Liver (tissue), 9 donors: ENCODE results near the gene ABCC3. TPM values are rescaled to one million over a fixed set of nuclear protein-coding genes. Genes with fewer than 3 reads are reported as not detected.
"Not testable (repeated sequence)": the region's sequence is repeated elsewhere in the genome, so short reads cannot be mapped to it uniquely, and the experiment has no call there.

Experiments
- DNase-seq: peaks from one replicate; pipeline ENCODE4 v3.0.0-alpha.2; 2017; ENCODE audit warnings: low spot score
- H3K27ac ChIP-seq, 2 donors: one replicate each; pipeline ENCODE4 v1.7.0; 2013; ENCODE audit warnings: inconsistent platforms in 2 of 2, low read length in 2 of 2, control low read depth in 1 of 2, low read depth in 1 of 2, mild to moderate bottlenecking in 1 of 2
- H3K27me3 ChIP-seq, 4 donors: one replicate each; pipeline versions ENCODE4 v1.6.1 to v1.7.0; 2013; ENCODE audit warnings: low read length in 3 of 4, inconsistent platforms in 1 of 4, mild to moderate bottlenecking in 1 of 4, moderate library complexity in 1 of 4; ENCODE audit not compliant: control insufficient read depth in 4 of 4, insufficient read depth in 4 of 4
- H3K36me3 ChIP-seq, 4 donors: one replicate each; pipeline versions ENCODE4 v1.6.1 to v1.7.0; 2013; ENCODE audit warnings: low read length in 3 of 4, mild to moderate bottlenecking in 3 of 4, low read depth in 1 of 4, moderate library complexity in 1 of 4; ENCODE audit not compliant: control insufficient read depth in 4 of 4, insufficient read depth in 3 of 4
- H3K4me1 ChIP-seq, 4 donors: one replicate each; pipeline versions ENCODE4 v1.6.1 to v1.7.0; 2013; ENCODE audit warnings: low read length in 3 of 4, mild to moderate bottlenecking in 3 of 4, moderate library complexity in 1 of 4; ENCODE audit not compliant: control insufficient read depth in 4 of 4, insufficient read depth in 4 of 4
- H3K4me3 ChIP-seq, 3 donors: one replicate each; pipeline versions ENCODE4 v1.6.1 to v1.7.0; 2013; ENCODE audit warnings: low read length in 3 of 3, control low read depth in 1 of 3, low read depth in 1 of 3, mild to moderate bottlenecking in 1 of 3
- H3K9ac ChIP-seq, 2 donors: one replicate each; pipeline ENCODE4 v1.7.0; 2013; ENCODE audit warnings: low read length in 2 of 2, mild to moderate bottlenecking in 2 of 2, moderate library complexity in 2 of 2, control low read depth in 1 of 2, low read depth in 1 of 2
- H3K9me3 ChIP-seq, 4 donors: one replicate each; pipeline versions ENCODE4 v1.6.1 to v1.7.0; 2013; ENCODE audit warnings: low read length in 3 of 4; ENCODE audit not compliant: control insufficient read depth in 4 of 4
- EGR1 ChIP-seq, 2 donors: IDR thresholded peaks; 2 replicates each; pipeline ENCODE4 v1.6.1; 2016 to 2018; ENCODE audit warnings: antibody characterized with exemption in 2 of 2, low read depth in 2 of 2
- FOXA1 ChIP-seq: IDR thresholded peaks from 2 replicates; pipeline ENCODE4 v1.6.1; 2016; ENCODE audit warnings: antibody characterized with exemption
- FOXA2 ChIP-seq: IDR thresholded peaks from 2 replicates; pipeline ENCODE4 v1.6.1; 2016; ENCODE audit warnings: antibody characterized with exemption
- GABPA ChIP-seq, 2 donors: IDR thresholded peaks in 1 of 2; conservative IDR thresholded peaks in 1 of 2; 2 replicates each; pipeline ENCODE4 v1.6.1; 2016; ENCODE audit warnings: antibody characterized with exemption in 2 of 2, mild to moderate bottlenecking in 1 of 2, moderate library complexity in 1 of 2
- HNF4A ChIP-seq, 2 donors: conservative IDR thresholded peaks; 2 replicates each; pipeline ENCODE4 v1.6.1; 2016; ENCODE audit warnings: antibody characterized with exemption in 2 of 2, mild to moderate bottlenecking in 2 of 2
- HNF4G ChIP-seq: IDR thresholded peaks from 2 replicates; pipeline ENCODE4 v1.6.1; 2016; ENCODE audit warnings: antibody characterized with exemption
- JUND ChIP-seq, 2 donors: IDR thresholded peaks; 2 replicates each; pipeline ENCODE4 v1.6.1; 2016; ENCODE audit warnings: antibody characterized with exemption in 2 of 2
- NR2F2 ChIP-seq: IDR thresholded peaks from 2 replicates; pipeline ENCODE4 v1.6.1; 2016; ENCODE audit warnings: antibody characterized with exemption
- RAD21 ChIP-seq, 2 donors: IDR thresholded peaks; 2 replicates each; pipeline ENCODE4 v1.6.1; 2016; ENCODE audit warnings: antibody characterized with exemption in 2 of 2, mild to moderate bottlenecking in 2 of 2
- RXRA ChIP-seq, 2 donors: IDR thresholded peaks; 2 replicates each; pipeline ENCODE4 v1.6.1; 2017 to 2018; ENCODE audit warnings: antibody characterized with exemption in 2 of 2, mild to moderate bottlenecking in 1 of 2
- SP1 ChIP-seq: IDR thresholded peaks from 2 replicates; pipeline ENCODE4 v1.6.1; 2018; ENCODE audit warnings: antibody characterized with exemption, mild to moderate bottlenecking
- TAF1 ChIP-seq: conservative IDR thresholded peaks from 2 replicates; pipeline ENCODE4 v1.6.1; 2016; ENCODE audit warnings: antibody characterized with exemption, mild to moderate bottlenecking
- YY1 ChIP-seq: IDR thresholded peaks from 2 replicates; pipeline ENCODE4 v1.6.1; 2016; ENCODE audit warnings: antibody characterized with exemption, mild to moderate bottlenecking
- WGBS: extraction: QIAGEN DNeasy Blood & Tissue Kit; methylation state at CpG from one replicate; pipeline ENCODE4 v1.1.7; 2013; 5-methylcytosine and 5-hydroxymethylcytosine counted together
- polyA plus RNA-seq, 2 donors: library from polyadenylated mRNA; stranded (reverse) in 1 of 2; unstranded in 1 of 2; fragments of 200-250 nt in 1 of 2; fragments of >200 nt in 1 of 2; fragmentation: Nextera tagmentation in 1 of 2; extraction: Ambion mirVana in 1 of 2; gene quantifications; one replicate each; pipeline versions ENCODE4 v1.2.1 to v1.2.3, GENCODE V29; 2013 to 2015
- total RNA-seq, 2 donors: library from RNA; depleted of rRNA; stranded (reverse); fragments of >200 nt; gene quantifications; one replicate each; pipeline ENCODE4 v1.2.3, GENCODE V29; 2014
- TF ChIP-seq, protein P1 (sequence below): IDR thresholded peaks from 2 replicates; pipeline ENCODE4 v1.6.1; 2016; ENCODE audit warnings: antibody characterized with exemption
- TF ChIP-seq, protein P2 (sequence below): IDR thresholded peaks from 2 replicates; pipeline ENCODE4 v1.6.1; 2016; ENCODE audit warnings: antibody characterized with exemption
- TF ChIP-seq, protein P3 (sequence below): IDR thresholded peaks from 2 replicates; pipeline ENCODE4 v1.6.1; 2016; ENCODE audit warnings: antibody characterized with exemption
- TF ChIP-seq, protein P4 (sequence below): IDR thresholded peaks from 2 replicates; pipeline ENCODE4 v1.6.1; 2016; ENCODE audit warnings: antibody characterized with exemption, mild to moderate bottlenecking
- TF ChIP-seq, protein P5 (sequence below): fragments of 150-350 bp; IDR thresholded peaks from 2 replicates; pipeline ENCODE4 v1.5.1; 2017; ENCODE audit warnings: improper control_type of control experiment, low read depth, low read length; ENCODE audit not compliant: missing input control
- donor health status: healthy.
- donor health status: healthy.
- donor health status: healthy.
- donor health status: healthy.
- donor health status: healthy.

Gene ABCC3
- total and polyA plus RNA-seq, 4 donors, result 10.5 to 197 (median 80.5) TPM

DNA sequence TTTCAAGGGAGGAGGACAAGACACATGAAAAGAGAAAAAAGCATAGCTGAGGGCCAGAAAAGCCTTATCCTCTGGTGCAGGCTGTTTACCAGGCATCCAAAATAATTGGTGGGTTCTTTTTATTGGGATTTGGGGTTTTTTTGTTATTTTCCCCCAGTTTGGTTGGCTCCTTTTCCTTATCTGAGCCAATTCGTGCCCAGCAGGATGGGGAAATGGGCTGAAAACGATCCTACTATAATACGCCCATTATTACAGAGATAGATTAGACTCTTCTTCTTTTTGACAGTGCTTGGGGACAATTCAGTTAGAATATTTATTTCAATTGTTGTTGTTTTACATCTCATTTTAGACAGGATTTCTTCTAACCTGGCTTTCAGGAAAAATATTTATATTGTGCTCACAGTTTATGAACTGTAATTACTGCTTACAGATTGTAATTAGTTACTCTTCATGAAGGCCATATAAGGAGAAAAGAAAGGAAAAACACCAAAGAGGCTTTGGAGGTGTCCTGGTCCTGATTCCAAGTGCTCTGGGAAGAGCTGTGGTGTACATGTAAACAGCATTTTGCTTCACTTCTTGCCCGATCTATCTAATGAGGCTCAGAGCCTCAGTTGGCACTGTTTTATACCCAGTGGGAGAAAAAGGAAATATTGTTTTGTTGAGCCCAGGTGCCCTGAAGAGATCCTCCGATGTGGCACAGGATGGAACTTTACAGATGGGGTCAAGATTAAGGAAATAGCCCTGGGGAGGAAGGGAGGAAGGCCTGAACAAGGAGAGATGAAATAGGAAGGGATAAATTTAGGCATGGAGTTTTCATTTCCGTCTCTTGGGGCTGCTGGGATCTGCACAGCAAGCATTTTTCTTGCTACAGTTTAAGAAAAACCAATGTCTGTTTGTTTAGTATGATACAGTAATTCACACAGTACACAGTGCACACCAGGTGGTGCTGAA is 73.6 kb downstream of the ABCC3 start:
- 21% methylated on average over 6 of the region's 6 CpGs for WGBS
- Histone ChIP-seq H3K27me3 (no peaks in the 10 kb centered on the region), H3K4me3 (peak overlapping the region; percentile 47 to 88 (median 52)), H3K4me1 (peaks cover 0 to 27% (median 13%) of the 10 kb centered on the region in 4 donors), H3K9ac (peak overlapping the region; percentile 97), H3K27ac (peak overlapping the region; percentile 99), H3K36me3 (peaks cover 0 to 5% (median 1%) of the 10 kb centered on the region in 4 donors), H3K9me3 (no peaks in the 10 kb centered on the region)
- TF ChIP-seq, protein P1, sequence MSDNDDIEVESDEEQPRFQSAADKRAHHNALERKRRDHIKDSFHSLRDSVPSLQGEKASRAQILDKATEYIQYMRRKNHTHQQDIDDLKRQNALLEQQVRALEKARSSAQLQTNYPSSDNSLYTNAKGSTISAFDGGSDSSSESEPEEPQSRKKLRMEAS, result no peak
- TF ChIP-seq RXRA (IDR thresholded peaks at IDR 0.05) (peak in 1 of 2 donors; percentile 1), YY1 (peak; percentile 61), TAF1 (peak; percentile 55), RAD21 (IDR thresholded peaks at IDR 0.05) (peak in 1 of 2 donors; percentile 2)
- TF ChIP-seq, protein P2, sequence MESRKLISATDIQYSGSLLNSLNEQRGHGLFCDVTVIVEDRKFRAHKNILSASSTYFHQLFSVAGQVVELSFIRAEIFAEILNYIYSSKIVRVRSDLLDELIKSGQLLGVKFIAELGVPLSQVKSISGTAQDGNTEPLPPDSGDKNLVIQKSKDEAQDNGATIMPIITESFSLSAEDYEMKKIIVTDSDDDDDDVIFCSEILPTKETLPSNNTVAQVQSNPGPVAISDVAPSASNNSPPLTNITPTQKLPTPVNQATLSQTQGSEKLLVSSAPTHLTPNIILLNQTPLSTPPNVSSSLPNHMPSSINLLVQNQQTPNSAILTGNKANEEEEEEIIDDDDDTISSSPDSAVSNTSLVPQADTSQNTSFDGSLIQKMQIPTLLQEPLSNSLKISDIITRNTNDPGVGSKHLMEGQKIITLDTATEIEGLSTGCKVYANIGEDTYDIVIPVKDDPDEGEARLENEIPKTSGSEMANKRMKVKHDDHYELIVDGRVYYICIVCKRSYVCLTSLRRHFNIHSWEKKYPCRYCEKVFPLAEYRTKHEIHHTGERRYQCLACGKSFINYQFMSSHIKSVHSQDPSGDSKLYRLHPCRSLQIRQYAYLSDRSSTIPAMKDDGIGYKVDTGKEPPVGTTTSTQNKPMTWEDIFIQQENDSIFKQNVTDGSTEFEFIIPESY, result no peak
- DNase-seq, result no peak

DNA sequence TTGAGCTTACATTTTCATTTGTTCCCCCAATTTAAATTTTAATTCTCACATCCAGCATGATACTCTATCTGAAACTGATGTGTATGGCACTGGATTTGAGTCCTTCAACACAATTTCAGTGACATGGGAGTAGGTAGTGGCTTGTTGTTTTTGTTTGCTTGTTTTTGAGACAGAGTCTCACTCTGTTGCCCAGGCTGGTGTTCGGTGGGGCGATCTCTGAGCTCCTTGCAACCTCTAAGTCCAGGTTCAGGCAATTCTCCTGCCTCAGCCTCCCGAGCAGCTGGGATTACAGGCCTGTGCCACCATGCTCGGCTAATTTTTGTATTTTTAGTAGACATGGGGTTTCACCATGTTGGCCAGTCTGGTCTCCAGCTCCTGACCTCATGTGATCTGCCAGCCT is 74.4 kb downstream of the ABCC3 start:
- not testable (repeated sequence) for H3K4me3 ChIP-seq
- H3K9ac ChIP-seq, result peak overlapping the region; percentile 97
- 92% methylated on average over 4 of the region's 4 CpGs for WGBS

DNA sequence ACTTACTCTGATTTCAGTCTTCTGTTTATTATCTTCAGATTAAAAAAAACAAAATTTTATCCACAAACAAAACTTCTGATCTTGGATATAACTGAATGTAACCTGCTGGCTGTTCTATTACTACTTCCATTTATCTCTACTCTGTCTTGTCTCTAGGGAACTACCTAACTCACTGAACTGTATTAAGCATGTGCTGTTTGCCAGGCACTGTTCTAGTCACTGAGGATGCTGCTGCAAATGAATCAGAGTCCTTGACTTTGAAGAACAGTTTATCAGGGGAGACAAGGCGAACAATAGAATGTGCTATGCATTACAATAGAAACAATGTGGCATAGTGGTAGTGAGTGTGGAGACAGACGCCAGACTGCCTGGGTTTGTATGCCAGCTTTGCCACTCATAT is 75.3 kb downstream of the ABCC3 start:
- Histone ChIP-seq H3K4me1 (peaks cover 0 to 23% (median 13%) of the 10 kb centered on the region in 4 donors), H3K27ac (no peak overlapping the region), H3K27me3 (no peaks in the 10 kb centered on the region), H3K4me3 (no peak overlapping the region), H3K9me3 (no peaks in the 10 kb centered on the region), H3K36me3 (no peaks in the 10 kb centered on the region), H3K9ac (no peak overlapping the region)
- 90% methylated on average over 2 of the region's 2 CpGs for WGBS
- no peak for DNase-seq
- TF ChIP-seq HNF4A (conservative IDR thresholded peaks at IDR 0.05), result no peak
- no peak for TF ChIP-seq HNF4G
- TF ChIP-seq, protein P3, sequence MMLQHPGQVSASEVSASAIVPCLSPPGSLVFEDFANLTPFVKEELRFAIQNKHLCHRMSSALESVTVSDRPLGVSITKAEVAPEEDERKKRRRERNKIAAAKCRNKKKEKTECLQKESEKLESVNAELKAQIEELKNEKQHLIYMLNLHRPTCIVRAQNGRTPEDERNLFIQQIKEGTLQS, result no peak
- no peak for TF ChIP-seq GABPA (IDR thresholded peaks at IDR 0.05 in 1 of 2, conservative IDR thresholded peaks at IDR 0.05 in 1 of 2)
- no peak for TF ChIP-seq EGR1 (IDR thresholded peaks at IDR 0.05; ENCODE audit: low read depth in 2 of 2)
- no peak for TF ChIP-seq SP1
- TF ChIP-seq FOXA1, result no peak
- no peak for TF ChIP-seq FOXA2
- TF ChIP-seq, protein P4, sequence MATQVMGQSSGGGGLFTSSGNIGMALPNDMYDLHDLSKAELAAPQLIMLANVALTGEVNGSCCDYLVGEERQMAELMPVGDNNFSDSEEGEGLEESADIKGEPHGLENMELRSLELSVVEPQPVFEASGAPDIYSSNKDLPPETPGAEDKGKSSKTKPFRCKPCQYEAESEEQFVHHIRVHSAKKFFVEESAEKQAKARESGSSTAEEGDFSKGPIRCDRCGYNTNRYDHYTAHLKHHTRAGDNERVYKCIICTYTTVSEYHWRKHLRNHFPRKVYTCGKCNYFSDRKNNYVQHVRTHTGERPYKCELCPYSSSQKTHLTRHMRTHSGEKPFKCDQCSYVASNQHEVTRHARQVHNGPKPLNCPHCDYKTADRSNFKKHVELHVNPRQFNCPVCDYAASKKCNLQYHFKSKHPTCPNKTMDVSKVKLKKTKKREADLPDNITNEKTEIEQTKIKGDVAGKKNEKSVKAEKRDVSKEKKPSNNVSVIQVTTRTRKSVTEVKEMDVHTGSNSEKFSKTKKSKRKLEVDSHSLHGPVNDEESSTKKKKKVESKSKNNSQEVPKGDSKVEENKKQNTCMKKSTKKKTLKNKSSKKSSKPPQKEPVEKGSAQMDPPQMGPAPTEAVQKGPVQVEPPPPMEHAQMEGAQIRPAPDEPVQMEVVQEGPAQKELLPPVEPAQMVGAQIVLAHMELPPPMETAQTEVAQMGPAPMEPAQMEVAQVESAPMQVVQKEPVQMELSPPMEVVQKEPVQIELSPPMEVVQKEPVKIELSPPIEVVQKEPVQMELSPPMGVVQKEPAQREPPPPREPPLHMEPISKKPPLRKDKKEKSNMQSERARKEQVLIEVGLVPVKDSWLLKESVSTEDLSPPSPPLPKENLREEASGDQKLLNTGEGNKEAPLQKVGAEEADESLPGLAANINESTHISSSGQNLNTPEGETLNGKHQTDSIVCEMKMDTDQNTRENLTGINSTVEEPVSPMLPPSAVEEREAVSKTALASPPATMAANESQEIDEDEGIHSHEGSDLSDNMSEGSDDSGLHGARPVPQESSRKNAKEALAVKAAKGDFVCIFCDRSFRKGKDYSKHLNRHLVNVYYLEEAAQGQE, result no peak
- TF ChIP-seq, protein P5, sequence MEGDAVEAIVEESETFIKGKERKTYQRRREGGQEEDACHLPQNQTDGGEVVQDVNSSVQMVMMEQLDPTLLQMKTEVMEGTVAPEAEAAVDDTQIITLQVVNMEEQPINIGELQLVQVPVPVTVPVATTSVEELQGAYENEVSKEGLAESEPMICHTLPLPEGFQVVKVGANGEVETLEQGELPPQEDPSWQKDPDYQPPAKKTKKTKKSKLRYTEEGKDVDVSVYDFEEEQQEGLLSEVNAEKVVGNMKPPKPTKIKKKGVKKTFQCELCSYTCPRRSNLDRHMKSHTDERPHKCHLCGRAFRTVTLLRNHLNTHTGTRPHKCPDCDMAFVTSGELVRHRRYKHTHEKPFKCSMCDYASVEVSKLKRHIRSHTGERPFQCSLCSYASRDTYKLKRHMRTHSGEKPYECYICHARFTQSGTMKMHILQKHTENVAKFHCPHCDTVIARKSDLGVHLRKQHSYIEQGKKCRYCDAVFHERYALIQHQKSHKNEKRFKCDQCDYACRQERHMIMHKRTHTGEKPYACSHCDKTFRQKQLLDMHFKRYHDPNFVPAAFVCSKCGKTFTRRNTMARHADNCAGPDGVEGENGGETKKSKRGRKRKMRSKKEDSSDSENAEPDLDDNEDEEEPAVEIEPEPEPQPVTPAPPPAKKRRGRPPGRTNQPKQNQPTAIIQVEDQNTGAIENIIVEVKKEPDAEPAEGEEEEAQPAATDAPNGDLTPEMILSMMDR, result no peak
- no peak for TF ChIP-seq NR2F2
- no peak for TF ChIP-seq JUND (IDR thresholded peaks at IDR 0.05)
- TF ChIP-seq RXRA (IDR thresholded peaks at IDR 0.05), result no peak
- TF ChIP-seq RAD21 (IDR thresholded peaks at IDR 0.05), result no peak

More for the DNA sequence above, 74.4 kb downstream of the ABCC3 start:
- peak overlapping the region; percentile 99 for H3K27ac ChIP-seq
- peaks cover 0 to 23% (median 13%) of the 10 kb centered on the region in 4 donors for H3K4me1 ChIP-seq
- H3K36me3 ChIP-seq, DNase-seq, H3K9me3 ChIP-seq, H3K27me3 ChIP-seq: not testable (repeated sequence)
